ENCODE measurements around the gene DNAH6. TPM values are rescaled to one million over a fixed set of nuclear protein-coding genes. Genes with fewer than 3 reads are reported as not detected.

The DNAH6 gene
- total and polyA plus RNA-seq, 10 of the 15 experiments (the other 5 are each of a cell fraction or from before 2014, with no cell fraction given), result 0.07 to 1.0 (median 0.29) TPM

- TF ChIP-seq ZBTB40 (IDR thresholded peaks at IDR 0.05; ENCODE audit: borderline replicate concordance) (no peak), ZNF687 (IDR thresholded peaks at IDR 0.05) (no peak), ZNF274 (IDR thresholded peaks at IDR 0.05; ENCODE audit: insufficient read depth, insufficient read length) (no peak)
These were observed 189.6 kb downstream of the DNAH6 start (continued) for GRCh38 chr2:84705858-84706257.

- no peak for FAIRE-seq
- H3K36me3 ChIP-seq (ENCODE audit: control insufficient read depth in 2 of 2, insufficient read depth in 2 of 2, low read length in 1 of 2), result no peaks in the 10 kb centered on the region
- no TSS peak for BruUV-seq (replicated peaks)
- intact Hi-C loops (cut with micrococcal nuclease; ENCODE audit: unreplicated experiment), result no loop called here
- no peaks in the 10 kb centered on the region; a peak in 1 of 4 replicates for H3K27me3 ChIP-seq (replicated peaks in 1 of 2; ENCODE audit: control insufficient read depth in 2 of 2, insufficient read depth in 2 of 2, low read length in 1 of 2)
- H3K9me3 ChIP-seq (replicated peaks; ENCODE audit: control insufficient read depth, insufficient read depth, low read length), result no peaks in the 10 kb centered on the region
- CTCF ChIA-PET, result interaction anchor here (0.6 kb wide), 1 partner anchor 755 kb away, joined by 3 read pairs; no protein-coding TSS in a partner anchor
- in situ Hi-C loops (cut with MboI), result no loop called here
- H3K9ac ChIP-seq (ENCODE audit: control insufficient read depth, insufficient read depth, low read length), result no peak overlapping the region
- no peak for ATAC-seq
- DNase-seq (ENCODE audit: low read depth, low spot score), result no peak
- no peaks in the 10 kb centered on the region for H3K4me1 ChIP-seq (ENCODE audit: control insufficient read depth, insufficient read depth, low read length)
- no peaks in the 10 kb centered on the region for H3K79me2 ChIP-seq (ENCODE audit: control insufficient read depth, insufficient read depth, low read length)
- no peaks in the 10 kb centered on the region for H4K20me1 ChIP-seq (ENCODE audit: control insufficient read depth, insufficient read depth)
- no peak overlapping the region for H3K4me3 ChIP-seq
- H3K4me2 ChIP-seq (ENCODE audit: control insufficient read depth, insufficient read depth), result no peak overlapping the region
- H3K27ac ChIP-seq (ENCODE audit: control insufficient read depth, insufficient read depth), result no peak overlapping the region
- RAD21 ChIA-PET (ENCODE audit: unreplicated experiment), result no interaction called here
- POLR2A ChIA-PET, result no interaction called here
- H2AFZ ChIP-seq (ENCODE audit: control insufficient read depth, low read depth, low read length), result no peak overlapping the region
- SMC1A ChIA-PET (ENCODE audit: uncharacterized antibody, unreplicated experiment), result no interaction called here
- TF ChIP-seq MEF2A (IDR thresholded peaks at IDR 0.05; ENCODE audit: insufficient read depth, low read depth, low read length) (no peak), EGR1 (IDR thresholded peaks at IDR 0.05; ENCODE audit: borderline replicate concordance in 1 of 2, low read depth in 2 of 2, low read length in 2 of 2) (no peak), MLLT1 (IDR thresholded peaks at IDR 0.05) (no peak), RAD21 (IDR thresholded peaks at IDR 0.05; ENCODE audit: insufficient read depth, low read depth, low read length) (no peak), CHD2 (IDR thresholded peaks at IDR 0.05; ENCODE audit: borderline replicate concordance, low read depth, low read length) (no peak), STAT1 (conservative IDR thresholded peaks at IDR 0.05) (no peak)
These were observed 192.1 kb downstream of the DNAH6 start for GRCh38 chr2:84708442-84708841.

Data from GM12878 (cell line).